ENCODE measurements around the gene CNTNAP2.
"Not testable (repeated sequence)": the region's sequence is repeated elsewhere in the genome, so short reads cannot be mapped to it uniquely, and the experiment has no call there.

The CNTNAP2 gene

DNA sequence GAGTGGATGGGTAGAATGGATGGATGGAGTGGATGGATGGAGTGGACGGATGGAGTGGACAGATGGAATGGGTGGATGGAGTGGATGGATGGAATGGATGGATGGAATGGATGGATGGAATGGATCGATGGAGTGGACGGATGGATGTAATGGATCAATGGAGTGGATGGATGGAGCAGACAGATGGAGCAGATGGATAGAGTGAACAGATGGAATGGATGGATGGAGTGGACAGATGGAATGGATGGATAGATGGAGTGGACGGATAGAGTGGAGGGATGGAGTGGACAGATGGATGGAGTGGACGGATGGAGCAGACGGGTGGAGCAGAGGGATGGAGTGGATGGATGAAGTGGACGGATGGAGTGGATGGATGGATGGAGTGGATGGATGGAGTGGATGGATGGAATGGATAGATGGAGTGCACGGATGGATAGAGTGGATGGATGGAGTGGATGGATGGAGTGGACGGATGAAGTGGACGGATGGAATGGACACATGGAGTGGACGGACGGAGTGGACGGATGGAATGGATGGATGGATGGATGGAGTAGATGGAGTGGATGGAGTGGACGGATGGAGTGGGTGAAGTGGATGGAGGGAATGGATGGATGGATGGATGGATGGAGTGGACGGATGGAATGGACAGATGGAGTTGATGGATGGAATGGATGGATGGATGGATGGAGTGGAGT, 2213.7 kb downstream of the CNTNAP2 start:
- Histone ChIP-seq H3K4me2 (no peak overlapping the region), H3K79me2 (ENCODE audit: insufficient read depth, low read depth) (no peaks in the 10 kb centered on the region), H3K27me3 (ENCODE audit: insufficient read depth, low read depth) (no peaks in the 10 kb centered on the region), H3K27ac (no peak overlapping the region), H3K9ac (no peak overlapping the region), H2AFZ (ENCODE audit: low read depth) (no peak overlapping the region), H4K20me1 (ENCODE audit: insufficient read depth) (no peaks in the 10 kb centered on the region), H3K4me3 (IDR thresholded peaks at IDR 0.05; ENCODE audit: insufficient read depth, low read depth, low read length) (no peak overlapping the region), H3K4me1 (ENCODE audit: low read depth, poor library complexity, severe bottlenecking) (no peaks in the 10 kb centered on the region), H3K36me3 (ENCODE audit: insufficient read depth) (no peaks in the 10 kb centered on the region)
- TF ChIP-seq, protein P1, sequence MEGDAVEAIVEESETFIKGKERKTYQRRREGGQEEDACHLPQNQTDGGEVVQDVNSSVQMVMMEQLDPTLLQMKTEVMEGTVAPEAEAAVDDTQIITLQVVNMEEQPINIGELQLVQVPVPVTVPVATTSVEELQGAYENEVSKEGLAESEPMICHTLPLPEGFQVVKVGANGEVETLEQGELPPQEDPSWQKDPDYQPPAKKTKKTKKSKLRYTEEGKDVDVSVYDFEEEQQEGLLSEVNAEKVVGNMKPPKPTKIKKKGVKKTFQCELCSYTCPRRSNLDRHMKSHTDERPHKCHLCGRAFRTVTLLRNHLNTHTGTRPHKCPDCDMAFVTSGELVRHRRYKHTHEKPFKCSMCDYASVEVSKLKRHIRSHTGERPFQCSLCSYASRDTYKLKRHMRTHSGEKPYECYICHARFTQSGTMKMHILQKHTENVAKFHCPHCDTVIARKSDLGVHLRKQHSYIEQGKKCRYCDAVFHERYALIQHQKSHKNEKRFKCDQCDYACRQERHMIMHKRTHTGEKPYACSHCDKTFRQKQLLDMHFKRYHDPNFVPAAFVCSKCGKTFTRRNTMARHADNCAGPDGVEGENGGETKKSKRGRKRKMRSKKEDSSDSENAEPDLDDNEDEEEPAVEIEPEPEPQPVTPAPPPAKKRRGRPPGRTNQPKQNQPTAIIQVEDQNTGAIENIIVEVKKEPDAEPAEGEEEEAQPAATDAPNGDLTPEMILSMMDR (conservative IDR thresholded peaks at IDR 0.05; ENCODE audit: low read depth, low read length): no peak

DNA sequence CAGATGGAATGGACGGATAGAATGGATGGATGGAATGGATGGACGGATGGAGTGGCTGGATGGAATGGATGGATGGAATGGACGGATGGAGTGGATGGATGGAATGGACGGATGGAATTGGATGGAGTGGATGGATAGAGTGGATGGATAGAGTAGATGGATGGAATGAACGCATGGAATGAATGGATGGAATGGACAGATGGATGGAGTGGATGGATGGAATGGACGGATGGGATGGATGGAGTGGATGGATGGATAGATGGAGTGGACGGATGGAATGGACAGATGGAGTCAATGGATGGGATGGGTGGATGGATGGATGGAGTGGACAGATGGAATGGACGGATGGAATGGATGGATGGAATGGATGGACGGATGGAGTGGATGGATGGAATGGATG, 2214.2 kb downstream of the CNTNAP2 start:
- Histone ChIP-seq H3K4me3 (IDR thresholded peaks at IDR 0.05; ENCODE audit: insufficient read depth, low read depth, low read length) (no peak overlapping the region), H3K36me3 (ENCODE audit: insufficient read depth) (no peaks in the 10 kb centered on the region), H3K4me2 (no peak overlapping the region), H3K79me2 (ENCODE audit: insufficient read depth, low read depth) (no peaks in the 10 kb centered on the region), H2AFZ (ENCODE audit: low read depth) (no peak overlapping the region), H3K9ac (no peak overlapping the region), H3K27ac (no peak overlapping the region), H3K27me3 (ENCODE audit: insufficient read depth, low read depth) (no peaks in the 10 kb centered on the region), H4K20me1 (ENCODE audit: insufficient read depth) (no peaks in the 10 kb centered on the region), H3K4me1 (ENCODE audit: low read depth, poor library complexity, severe bottlenecking) (no peaks in the 10 kb centered on the region)
- TF ChIP-seq, protein P1 (conservative IDR thresholded peaks at IDR 0.05; ENCODE audit: low read depth, low read length): no peak

DNA sequence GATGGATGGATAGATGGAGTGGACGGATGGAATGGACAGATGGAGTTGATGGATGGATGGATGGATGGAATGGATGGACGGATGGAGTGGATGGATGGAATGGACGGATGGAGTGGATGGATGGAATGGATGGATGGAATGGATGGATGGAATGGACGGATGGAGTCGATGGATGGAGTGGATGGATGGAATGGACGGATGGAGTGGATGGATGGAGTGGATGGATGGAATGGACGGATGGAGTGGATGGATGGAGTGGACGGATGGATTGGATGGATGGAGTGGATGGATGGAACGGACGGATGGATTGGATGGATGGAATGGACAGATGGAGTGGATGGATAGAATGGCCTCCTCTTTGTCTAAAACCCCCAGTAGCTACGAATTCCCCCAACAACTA, 2214.9 kb downstream of the CNTNAP2 start:
- not testable (repeated sequence) for H3K27ac ChIP-seq; H3K9ac ChIP-seq; H4K20me1 ChIP-seq (ENCODE audit: insufficient read depth)

DNA sequence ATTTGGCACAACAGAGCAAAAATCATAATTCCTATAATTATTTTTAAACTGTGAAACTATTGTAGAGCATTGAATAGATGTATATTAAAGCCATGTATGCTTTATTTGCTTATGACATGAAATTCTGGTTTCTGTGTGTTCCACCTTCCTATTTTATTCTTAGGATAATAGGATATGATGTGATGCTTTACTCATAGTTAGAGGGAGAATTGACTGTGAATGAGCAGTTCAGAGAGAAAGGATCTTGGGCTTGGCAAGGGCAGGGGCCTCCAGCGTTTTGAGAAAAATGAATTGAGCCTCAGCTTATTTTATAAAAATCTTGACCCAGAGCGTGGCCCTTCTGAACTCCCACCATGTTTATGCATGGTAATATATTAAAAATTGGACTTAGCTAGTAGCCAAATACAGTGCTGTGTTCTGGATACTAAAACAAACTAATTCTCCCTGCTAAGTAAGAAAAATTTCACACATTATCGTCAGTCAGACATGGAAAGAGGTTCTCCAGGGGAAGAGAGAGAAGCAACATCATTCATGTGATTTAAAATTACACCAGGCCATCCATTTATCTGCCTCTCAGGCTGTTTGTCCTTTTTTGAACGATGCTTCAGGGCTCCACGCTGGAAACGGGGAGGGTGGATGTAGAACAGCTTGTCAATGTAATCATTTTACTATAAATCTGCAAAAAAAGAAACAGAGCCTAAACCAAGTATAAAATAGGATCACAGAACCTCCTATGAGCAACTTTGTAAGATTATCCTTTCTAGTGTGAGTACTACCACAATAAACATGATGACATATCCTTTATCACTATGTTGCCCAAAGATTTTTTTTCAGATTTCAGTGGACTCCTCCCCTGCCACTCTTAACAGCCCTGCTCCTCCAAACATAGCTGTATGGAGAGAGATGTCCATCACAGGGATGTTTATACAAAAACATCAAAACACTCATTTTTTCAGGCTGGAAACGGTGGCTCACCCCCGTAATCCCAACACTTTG, 2215.9 kb downstream of the CNTNAP2 start:
- no peaks in the 10 kb centered on the region for H3K36me3 ChIP-seq (ENCODE audit: insufficient read depth)
- H3K27me3 ChIP-seq (ENCODE audit: insufficient read depth, low read depth): no peaks in the 10 kb centered on the region
- no peak overlapping the region for H2AFZ ChIP-seq (ENCODE audit: low read depth)
- no peak overlapping the region for H3K4me2 ChIP-seq
- H3K9ac ChIP-seq: no peak overlapping the region
- H3K27ac ChIP-seq: no peak overlapping the region
- H4K20me1 ChIP-seq (ENCODE audit: insufficient read depth): no peaks in the 10 kb centered on the region
- H3K4me1 ChIP-seq (ENCODE audit: low read depth, poor library complexity, severe bottlenecking): no peaks in the 10 kb centered on the region
- no peak overlapping the region for H3K4me3 ChIP-seq (IDR thresholded peaks at IDR 0.05; ENCODE audit: insufficient read depth, low read depth, low read length)
- H3K79me2 ChIP-seq (ENCODE audit: insufficient read depth, low read depth): no peaks in the 10 kb centered on the region
- TF ChIP-seq, protein P1 (conservative IDR thresholded peaks at IDR 0.05; ENCODE audit: low read depth, low read length): no peak

More for the DNA sequence above, 2214.9 kb downstream of the CNTNAP2 start:
- H3K4me3 ChIP-seq (IDR thresholded peaks at IDR 0.05; ENCODE audit: insufficient read depth, low read depth, low read length); H3K27me3 ChIP-seq (ENCODE audit: insufficient read depth, low read depth); H3K4me1 ChIP-seq (ENCODE audit: low read depth, poor library complexity, severe bottlenecking); H3K79me2 ChIP-seq (ENCODE audit: insufficient read depth, low read depth); H3K4me2 ChIP-seq; H2AFZ ChIP-seq (ENCODE audit: low read depth); H3K36me3 ChIP-seq (ENCODE audit: insufficient read depth): not testable (repeated sequence)

Data from KMS-11 (cell line).